HepG2 (cell line): Measurements from ENCODE around the gene GALR2. TPM values are rescaled to one million over a fixed set of nuclear protein-coding genes. Genes with fewer than 3 reads are reported as not detected.
A peak's percentile ranks its signal among the peaks of the same experiment; 100 is the strongest.

Source experiments
- ATAC-seq: fragments of 200-7000 bp; cut with Tn5 transposase; 3 replicates; pipeline ENCODE4 v1.9.1; 2020; ENCODE audit warnings: mild to moderate bottlenecking, moderate library complexity
- BruUV-seq: library from RNA; stranded (reverse); fragments of 400-500 nt; replicated peaks from 2 replicates; lab custom pipeline; 2021; lab: Mats Ljungman, UMichigan
- CTCF ChIA-PET: fragments of 300-600 bp; formaldehyde crosslinking; extraction: SDS; loops from one replicate; lab custom pipeline; 2021; ENCODE audit warnings: low total read pairs, inconsistent platforms, low intra/inter-chr PET ratio; lab: Yijun Ruan, JAX
- POLR2A ChIA-PET: fragments of 350-600 bp; sonication (Branson Sonifier 250); formaldehyde crosslinking; loops from one replicate; lab custom pipeline; 2020; ENCODE audit warnings: antibody characterized with exemption, inconsistent platforms; lab: Yijun Ruan, JAX
- DNase-seq: peaks from one replicate; pipeline ENCODE4 v3.0.0-alpha.2; 2015; ENCODE audit warnings: low spot score
- FAIRE-seq: peaks from 3 replicates; lab custom pipeline; 2011; peaks lifted over from hg19 to GRCh38; lab: Jason Lieb, UNC
- H2AFZ ChIP-seq: one replicate; pipeline ENCODE4 v1.6.1; 2011; ENCODE audit warnings: low read length, inconsistent platforms
- H3K27ac ChIP-seq: fragments of 300-600 bp; 3 replicates; pipeline ENCODE4 v1.8.0; 2011; ENCODE audit warnings: mixed run types, mild to moderate bottlenecking, mixed read lengths, low read length, inconsistent platforms; ENCODE audit not compliant: insufficient read depth; ENCODE audit errors: extremely low read length
- H3K27me3 ChIP-seq, 2 experiments: fragments of 200-600 bp in 1 of 2; 2 replicates in 1 of 2; 3 replicates in 1 of 2; pipeline versions ENCODE4 v1.6.0 to v1.8.0; 2011; ENCODE audit warnings: low read length in 2 of 2, mild to moderate bottlenecking in 2 of 2, moderate library complexity in 2 of 2, inconsistent platforms in 1 of 2; ENCODE audit not compliant: insufficient read depth in 2 of 2, control insufficient read depth in 1 of 2
- H3K36me3 ChIP-seq, 2 experiments: fragments of 200-600 bp in 1 of 2; replicated peaks in 1 of 2; 2 replicates in 1 of 2; 3 replicates in 1 of 2; pipeline versions ENCODE4 v1.5.1 to v1.8.0; 2011; ENCODE audit warnings: low read length in 2 of 2, inconsistent platforms in 1 of 2; ENCODE audit not compliant: insufficient read depth in 2 of 2, control insufficient read depth in 1 of 2
- H3K4me1 ChIP-seq: 2 replicates; pipeline ENCODE4 v1.5.1; 2012; ENCODE audit warnings: low read length, inconsistent platforms; ENCODE audit not compliant: insufficient read depth
- H3K4me2 ChIP-seq: 2 replicates; pipeline ENCODE4 v1.6.0; 2011; ENCODE audit warnings: low read depth, low read length, inconsistent platforms
- H3K4me3 ChIP-seq, 3 experiments: fragments of 200-600 bp in 1 of 3; sonication (generic), shearing (Covaris generic) in 1 of 3; replicated peaks in 1 of 3; 2 replicates each; pipeline ENCODE4 v1.5.1; 2011 to 2016; ENCODE audit warnings: low read length in 3 of 3, inconsistent platforms in 2 of 3, low read depth in 2 of 3, mild to moderate bottlenecking in 2 of 3, control low read depth in 1 of 3, mixed read lengths in 1 of 3; ENCODE audit not compliant: insufficient read depth in 1 of 3
- H3K79me2 ChIP-seq: one replicate; pipeline ENCODE4 v1.6.1; 2011; ENCODE audit warnings: low read length, inconsistent platforms; ENCODE audit not compliant: insufficient read depth
- H3K9ac ChIP-seq: 2 replicates; pipeline ENCODE4 v1.6.0; 2011; ENCODE audit warnings: mild to moderate bottlenecking, low read depth, low read length, inconsistent platforms; ENCODE audit not compliant: insufficient read depth
- H3K9me3 ChIP-seq: 2 replicates; pipeline ENCODE4 v1.5.1; 2012; ENCODE audit warnings: mild to moderate bottlenecking, low read length
- H4K20me1 ChIP-seq: 2 replicates; pipeline ENCODE4 v1.6.0; 2011; ENCODE audit warnings: inconsistent platforms, mild to moderate bottlenecking, low read length, moderate library complexity; ENCODE audit not compliant: insufficient read depth
- ADNP ChIP-seq: sonication (generic); formaldehyde crosslinking; IDR thresholded peaks from 2 replicates; pipeline ENCODE4 v1.4.0; 2020; ENCODE audit warnings: missing genetic modification reagents
- CHD4 ChIP-seq: fragments of 200-600 bp; sonication (generic); IDR thresholded peaks from 2 replicates; pipeline ENCODE4 v1.7.0; 2017; ENCODE audit warnings: mild to moderate bottlenecking, low read length, borderline replicate concordance
- ELF3 ChIP-seq: IDR thresholded peaks from 2 replicates; pipeline ENCODE4 v1.6.1; 2016; ENCODE audit warnings: missing genetic modification reagents, missing compliant biosample characterization
- ELF4 ChIP-seq: sonication (generic); formaldehyde crosslinking; IDR thresholded peaks from 2 replicates; pipeline ENCODE4 v1.5.0; 2020; ENCODE audit warnings: missing genetic modification reagents, mild to moderate bottlenecking, moderate library complexity, borderline replicate concordance
- ETV5 ChIP-seq: IDR thresholded peaks from 2 replicates; pipeline ENCODE4 v1.6.1; 2018; ENCODE audit warnings: missing biosample characterization, missing genetic modification reagents, inconsistent platforms, borderline replicate concordance
- MAFF ChIP-seq: IDR thresholded peaks from 2 replicates; pipeline ENCODE4 v1.6.1; 2011; ENCODE audit warnings: low read depth, low read length, improper control_type of control experiment
- MZF1 ChIP-seq: sonication (generic); formaldehyde crosslinking; IDR thresholded peaks from 2 replicates; pipeline ENCODE4 v1.8.1; 2023; ENCODE audit warnings: mild to moderate bottlenecking, missing genetic modification reagents, borderline replicate concordance
- RARA ChIP-seq: IDR thresholded peaks from 2 replicates; pipeline ENCODE4 v1.6.1; 2016; ENCODE audit warnings: missing genetic modification reagents, missing compliant biosample characterization
- RELA ChIP-seq: sonication (generic); formaldehyde crosslinking; IDR thresholded peaks from 2 replicates; pipeline ENCODE4 v1.4.0; 2020; ENCODE audit warnings: missing genetic modification reagents
- RXRA ChIP-seq: sonication (generic); formaldehyde crosslinking; IDR thresholded peaks from 2 replicates; pipeline ENCODE4 v1.5.1; 2020; ENCODE audit warnings: missing genetic modification reagents
- SOX13 ChIP-seq, 3 experiments: fragments of 450-650 bp in 1 of 3; sonication (generic) in 1 of 3; formaldehyde crosslinking in 1 of 3; IDR thresholded peaks in 2 of 3; conservative IDR thresholded peaks in 1 of 3; 2 replicates each; pipeline versions ENCODE4 v1.5.0 to v1.6.1; 2016 to 2020; ENCODE audit warnings: antibody characterized with exemption in 1 of 3, mild to moderate bottlenecking in 1 of 3, missing compliant biosample characterization in 1 of 3, missing genetic modification reagents in 1 of 3, moderate library complexity in 1 of 3
- TEAD2 ChIP-seq: sonication (generic); formaldehyde crosslinking; IDR thresholded peaks from 2 replicates; pipeline ENCODE4 v1.9.0; 2021; ENCODE audit warnings: missing genetic modification reagents
- TEAD3 ChIP-seq: optimal IDR thresholded peaks from 2 replicates; pipeline ENCODE3; 2016; ENCODE audit warnings: borderline replicate concordance
- TFE3 ChIP-seq: IDR thresholded peaks from 2 replicates; pipeline ENCODE4 v1.6.1; 2016
- ZFYVE20 ChIP-seq: sonication (generic); formaldehyde crosslinking; IDR thresholded peaks from 2 replicates; pipeline ENCODE4 v1.8.0; 2023; ENCODE audit warnings: low read depth, mild to moderate bottlenecking, moderate library complexity, missing genetic modification reagents, borderline replicate concordance
- ZMYM3 ChIP-seq: sonication (generic); formaldehyde crosslinking; IDR thresholded peaks from 2 replicates; pipeline ENCODE4 v1.5.1; 2020; ENCODE audit warnings: mild to moderate bottlenecking, missing genetic modification reagents
- ZNF432 ChIP-seq: sonication (generic); formaldehyde crosslinking; IDR thresholded peaks from 2 replicates; pipeline ENCODE4 v1.5.0; 2020; ENCODE audit warnings: missing genetic modification reagents, mild to moderate bottlenecking, borderline replicate concordance
- ZNF607 ChIP-seq: sonication (generic); formaldehyde crosslinking; IDR thresholded peaks from 2 replicates; pipeline ENCODE4 v1.5.1; 2020; ENCODE audit warnings: missing genetic modification reagents, mild to moderate bottlenecking, borderline replicate concordance
- ZNF614 ChIP-seq: IDR thresholded peaks from 2 replicates; pipeline ENCODE4 v1.6.1; 2018; ENCODE audit warnings: missing biosample characterization, missing genetic modification reagents, inconsistent platforms, borderline replicate concordance
- ZNF704 ChIP-seq: sonication (generic); formaldehyde crosslinking; IDR thresholded peaks from 2 replicates; pipeline ENCODE4 v1.8.1; 2023; ENCODE audit warnings: mild to moderate bottlenecking, inconsistent platforms, moderate library complexity, missing genetic modification reagents, borderline replicate concordance
- WGBS: methylation state at CpG from one replicate; pipeline ENCODE4 v1.1.6; 2017; ENCODE audit warnings: low lambda C conversion rate; 5-methylcytosine and 5-hydroxymethylcytosine counted together
- in situ Hi-C: cut with HindIII; loops from 2 replicates; pipeline ENCODE4 v1.10.0; 2017; ENCODE audit warnings: low pct_unique_long_range_greater_than_20kb; ENCODE audit not compliant: extremely low pct_ligation_motif_present
- intact Hi-C: fragments of 100-400 bp; cut with micrococcal nuclease; formaldehyde crosslinking; loops from one replicate; pipeline ENCODE4 v1.10.0; 2022; ENCODE audit not compliant: unreplicated experiment
- polyA plus RNA-seq, 8 experiments: library from polyadenylated mRNA; depleted of rRNA in 3 of 8; stranded (reverse) in 7 of 8; unstranded in 1 of 8; fragments of >200 nt; fragmentation: Illumina TruSeq in 4 of 8; extraction: Trizol in 4 of 8; gene quantifications; 2 replicates each; pipeline versions ENCODE4 v1.2.1 to v1.2.3, GENCODE V29; 2011 to 2016; ENCODE audit warnings: low read depth in 4 of 8, missing spikeins in 1 of 8, mixed read lengths in 1 of 8; ENCODE audit not compliant: insufficient read depth in 1 of 8
- total RNA-seq, 5 experiments: library from RNA; depleted of rRNA; stranded (reverse); fragments of >200 nt; fragmentation: Illumina TruSeq; extraction: Trizol; gene quantifications; 2 replicates each; pipeline ENCODE4 v1.2.3, GENCODE V29; 2016; ENCODE audit warnings: low read depth in 1 of 5

Gene GALR2
- total and polyA plus RNA-seq, 2 of the 13 experiments (the other 11 are each of a cell fraction or from before 2014, with no cell fraction given): 0.48 to 0.58 TPM

GRCh38 chr17:76104896-76105231 lies 30.3 kb downstream of the GALR2 start:
- Histone ChIP-seq H3K4me1 (peaks cover 48% of the 10 kb centered on the region), H3K4me2 (peak overlapping the region; percentile 97), H3K36me3 (peaks cover 11 to 14% of the 10 kb centered on the region in 2 experiments), H4K20me1 (no peaks in the 10 kb centered on the region), H2AFZ (no peak overlapping the region), H3K27ac (peak overlapping the region; percentile 5), H3K9me3 (no peaks in the 10 kb centered on the region), H3K9ac (no peak overlapping the region), H3K4me3 (no peak overlapping the region), H3K27me3 (no peaks in the 10 kb centered on the region; a peak in 1 of 5 replicates), H3K79me2 (peaks cover 18% of the 10 kb centered on the region)
- no peak for FAIRE-seq
- 57% methylated on average over 5 of the region's 5 CpGs for WGBS
- DNase-seq: peak; percentile 39
- intact Hi-C loops: no loop called here
- in situ Hi-C loops: no loop called here
- no TSS peak for BruUV-seq
- CTCF ChIA-PET: no interaction called here
- ATAC-seq: no peak
- POLR2A ChIA-PET: interaction anchor here (1.0 to 1.7 kb wide), 6 partner anchors 30 to 250 kb away, joined by 3 to 6 read pairs (median 4); partner anchors contain the start of genes ACOX1, GALR2 and WBP2
- peak; percentile 15; the same call in 1 of the 2 replicates for TF ChIP-seq RARA (CRISPR knock-in tag)
- peak; percentile 62 for TF ChIP-seq ETV5
- TF ChIP-seq ZNF614 (CRISPR knock-in tag): 0 out of 2 replicates have a peak, but pooled peaks have one; percentile 11
- TF ChIP-seq TEAD3 (CRISPR knock-in tag): peak; percentile 44
- TF ChIP-seq ELF3 (CRISPR knock-in tag): peak; percentile 61
- peak; percentile 44; the same call in 1 of the 2 replicates for TF ChIP-seq MAFF
- no peak for TF ChIP-seq RELA (CRISPR knock-in tag)
- TF ChIP-seq MZF1 (CRISPR knock-in tag): 0 out of 2 replicates have a peak, but pooled peaks have one; percentile 65
- no peak for TF ChIP-seq TFE3 (CRISPR knock-in tag)
- TF ChIP-seq CHD4: no peak
- TF ChIP-seq ADNP (CRISPR knock-in tag): no peak
- no peak for TF ChIP-seq TEAD2
- TF ChIP-seq ZNF704 (CRISPR knock-in tag): no peak
- TF ChIP-seq RXRA (CRISPR knock-in tag): 0 out of 2 replicates have a peak, but pooled peaks have one; percentile 21
- no peak for TF ChIP-seq SOX13 (IDR thresholded peaks at IDR 0.05)
- 0 out of 4 replicates have a peak, but pooled peaks of 1 of the 2 experiments have one; percentile 14 for TF ChIP-seq SOX13 (CRISPR knock-in tag; conservative IDR thresholded peaks at IDR 0.05 in 1 of 2, IDR thresholded peaks at IDR 0.05 in 1 of 2)
- no peak for TF ChIP-seq ZNF432 (CRISPR knock-in tag)
- no peak for TF ChIP-seq ELF4 (CRISPR knock-in tag)
- TF ChIP-seq ZFYVE20 (CRISPR knock-in tag): no peak
- TF ChIP-seq ZMYM3 (CRISPR knock-in tag): 0 out of 2 replicates have a peak, but pooled peaks have one; percentile 18
- 0 out of 2 replicates have a peak, but pooled peaks have one; percentile 31 for TF ChIP-seq ZNF607 (CRISPR knock-in tag)
